Cardiac fibroblast (primary cell): ENCODE data around the gene GIGYF2.
A peak's percentile ranks its signal among the peaks of the same experiment; 100 is the strongest.

ENCODE experiments used
- DNase-seq, 2 donors: peaks; one replicate each; pipeline versions ENCODE4 v3.0.0 to v3.0.0-alpha.2; 2010; ENCODE audit warnings: low read depth in 2 of 2
- H3K4me3 ChIP-seq, 2 donors: replicated peaks in 1 of 2; 1 replicate in 1 of 2; 2 replicates in 1 of 2; pipeline ENCODE4 v1.5.1; 2011; ENCODE audit warnings: low read depth in 2 of 2, low read length in 2 of 2, mild to moderate bottlenecking in 2 of 2, moderate library complexity in 1 of 2
- TF ChIP-seq, protein P1 (sequence below): IDR thresholded peaks from one replicate; pipeline ENCODE4 v1.5.1; 2011; ENCODE audit warnings: low read depth, mild to moderate bottlenecking, low read length, inconsistent platforms

GIGYF2 gene

DNA sequence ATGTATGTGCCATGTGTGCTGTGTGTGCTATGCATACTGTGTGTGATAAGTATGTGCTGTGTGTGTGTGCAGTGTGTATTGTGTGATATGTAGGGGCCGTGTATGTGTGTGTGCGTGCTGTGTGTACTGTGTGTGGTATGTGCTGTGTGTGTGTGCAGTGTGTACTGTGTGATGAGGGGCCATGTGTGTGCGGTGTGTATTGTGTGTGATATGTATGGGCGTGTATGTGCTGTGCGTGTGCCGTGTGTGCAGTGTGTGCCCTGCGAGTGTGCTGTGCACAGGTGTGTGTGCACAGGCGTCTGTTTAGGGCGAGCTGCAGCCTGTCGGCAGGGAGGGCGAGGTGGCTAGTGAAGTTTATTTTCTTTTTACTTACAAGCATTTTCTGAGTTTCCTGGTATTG lies 189.0 kb downstream of the GIGYF2 start:
- no peak for DNase-seq
- TF ChIP-seq, protein P1, sequence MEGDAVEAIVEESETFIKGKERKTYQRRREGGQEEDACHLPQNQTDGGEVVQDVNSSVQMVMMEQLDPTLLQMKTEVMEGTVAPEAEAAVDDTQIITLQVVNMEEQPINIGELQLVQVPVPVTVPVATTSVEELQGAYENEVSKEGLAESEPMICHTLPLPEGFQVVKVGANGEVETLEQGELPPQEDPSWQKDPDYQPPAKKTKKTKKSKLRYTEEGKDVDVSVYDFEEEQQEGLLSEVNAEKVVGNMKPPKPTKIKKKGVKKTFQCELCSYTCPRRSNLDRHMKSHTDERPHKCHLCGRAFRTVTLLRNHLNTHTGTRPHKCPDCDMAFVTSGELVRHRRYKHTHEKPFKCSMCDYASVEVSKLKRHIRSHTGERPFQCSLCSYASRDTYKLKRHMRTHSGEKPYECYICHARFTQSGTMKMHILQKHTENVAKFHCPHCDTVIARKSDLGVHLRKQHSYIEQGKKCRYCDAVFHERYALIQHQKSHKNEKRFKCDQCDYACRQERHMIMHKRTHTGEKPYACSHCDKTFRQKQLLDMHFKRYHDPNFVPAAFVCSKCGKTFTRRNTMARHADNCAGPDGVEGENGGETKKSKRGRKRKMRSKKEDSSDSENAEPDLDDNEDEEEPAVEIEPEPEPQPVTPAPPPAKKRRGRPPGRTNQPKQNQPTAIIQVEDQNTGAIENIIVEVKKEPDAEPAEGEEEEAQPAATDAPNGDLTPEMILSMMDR: no peak
- H3K4me3 ChIP-seq: no peak overlapping the region

DNA sequence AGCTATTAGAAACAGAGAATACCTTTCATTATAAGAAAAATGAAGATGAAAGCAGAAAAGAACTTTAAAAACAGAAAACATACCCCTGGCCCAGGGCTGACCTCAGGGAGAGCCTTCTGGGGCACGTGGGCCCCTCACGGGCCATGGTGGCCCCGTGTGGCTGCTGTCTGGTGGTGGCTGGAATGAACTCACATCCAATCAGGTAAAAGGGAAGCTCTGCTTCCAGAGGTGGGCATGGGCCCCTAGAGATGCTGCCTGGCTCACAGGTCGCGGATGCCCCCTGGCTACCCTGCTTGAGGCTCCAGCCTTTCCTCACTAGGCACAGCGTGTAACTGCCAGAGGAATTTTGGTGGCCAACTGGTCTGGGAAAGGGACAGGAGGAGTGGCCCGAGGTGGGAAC lies 189.5 kb downstream of the GIGYF2 start:
- TF ChIP-seq, protein P1: no peak
- no peak overlapping the region for H3K4me3 ChIP-seq
- DNase-seq: no peak

DNA sequence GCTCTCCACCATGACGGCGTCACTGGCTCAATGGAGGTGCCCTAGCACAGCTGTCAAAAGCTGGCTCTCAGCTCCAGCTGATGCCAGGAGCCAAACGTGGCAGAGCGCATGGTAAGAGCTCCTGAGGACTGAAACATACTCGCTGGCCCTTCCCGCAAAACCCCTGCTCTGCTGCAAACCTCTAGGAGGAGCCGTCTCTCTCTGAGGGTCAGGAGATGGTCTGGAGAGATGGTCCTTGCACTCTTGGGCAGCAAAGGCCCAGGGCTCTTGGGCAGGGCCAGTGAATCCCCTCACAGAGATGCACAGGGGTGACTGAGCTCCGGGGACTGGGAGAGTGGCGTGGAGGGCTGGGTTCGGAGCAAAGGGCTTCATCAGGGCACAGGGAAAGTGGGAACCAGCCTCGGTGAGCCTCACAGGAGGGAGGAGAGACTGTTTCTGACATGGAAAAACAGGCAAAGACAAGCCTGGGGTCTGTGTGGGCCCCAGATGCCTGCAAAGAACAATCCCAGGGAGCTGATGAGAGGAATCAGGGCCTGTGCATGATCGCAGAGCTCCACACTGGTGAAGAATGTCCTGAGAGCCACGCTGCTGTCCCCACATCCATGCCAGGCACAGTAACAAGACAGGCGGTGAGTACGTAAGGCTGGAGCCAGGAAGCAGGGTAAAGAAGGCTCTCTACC lies 190.2 kb downstream of the GIGYF2 start:
- DNase-seq: no peak
- H3K4me3 ChIP-seq: no peak overlapping the region
- TF ChIP-seq, protein P1: peak; percentile 23

DNA sequence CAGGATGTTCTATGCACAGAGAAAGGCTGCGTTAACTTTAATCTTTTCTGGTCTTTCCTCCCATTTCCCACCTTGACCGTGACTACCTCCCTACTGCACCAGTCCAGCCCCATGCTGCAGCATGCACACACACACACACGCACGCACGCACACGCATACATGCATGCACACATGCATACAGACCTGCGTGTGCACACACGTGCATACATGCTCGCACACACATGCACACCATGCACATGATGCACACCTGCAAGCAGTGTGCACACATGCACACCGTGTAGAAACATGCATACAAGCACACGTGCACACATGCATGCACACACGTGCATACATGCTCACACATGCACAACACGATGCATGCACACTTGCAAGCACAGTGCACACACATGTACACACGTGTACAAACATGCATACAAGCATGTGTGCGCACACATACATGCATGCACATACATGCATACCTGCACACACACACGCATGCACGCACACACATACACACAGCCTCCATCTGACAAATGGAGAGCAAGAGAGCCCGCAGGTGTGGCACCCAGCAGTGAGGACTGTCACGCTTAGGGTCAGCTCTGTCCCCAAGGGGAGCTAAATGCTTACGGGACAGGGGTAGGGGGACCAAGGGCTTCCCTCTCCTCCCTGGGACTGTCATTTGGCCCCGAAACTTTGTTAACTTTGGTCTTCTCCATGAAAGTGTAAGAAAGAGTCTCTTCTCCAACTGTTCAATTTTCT lies 191.1 kb downstream of the GIGYF2 start:
- no peak overlapping the region for H3K4me3 ChIP-seq
- TF ChIP-seq, protein P1: no peak
- DNase-seq: no peak

DNA sequence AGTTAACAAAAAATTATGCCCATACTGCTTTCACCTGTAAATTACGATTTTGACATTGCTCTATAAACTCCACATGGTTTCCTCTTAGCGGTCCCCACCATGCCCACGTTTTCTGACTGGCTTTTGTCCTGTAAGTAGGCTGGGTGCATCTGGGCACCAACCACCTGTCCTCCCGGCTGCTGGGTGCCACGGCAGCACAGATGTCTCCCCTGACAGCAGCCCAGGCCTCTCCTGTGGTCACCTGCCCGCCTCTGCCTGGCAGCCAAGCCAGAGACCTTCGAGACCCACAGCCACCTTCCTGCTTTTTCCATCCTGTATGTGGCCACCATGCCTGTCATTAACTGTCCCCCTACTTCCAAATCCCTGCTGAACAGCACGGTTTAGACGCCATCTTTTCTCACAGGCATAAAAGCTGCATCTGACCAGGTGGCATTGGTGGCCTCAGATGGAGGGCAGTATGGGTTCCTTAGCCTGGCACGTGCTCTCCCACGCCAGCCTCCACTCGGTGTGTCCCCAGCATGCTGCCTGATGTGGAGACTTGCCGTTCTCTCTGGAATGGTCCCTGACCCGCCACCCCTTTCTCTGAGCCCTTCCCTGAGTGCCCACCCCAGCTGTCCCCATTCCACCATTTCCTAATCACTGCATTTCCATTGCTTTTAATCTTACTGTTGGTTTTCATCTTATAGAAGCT lies 191.9 kb downstream of the GIGYF2 start:
- DNase-seq: no peak
- TF ChIP-seq, protein P1: no peak
- H3K4me3 ChIP-seq: no peak overlapping the region

DNA sequence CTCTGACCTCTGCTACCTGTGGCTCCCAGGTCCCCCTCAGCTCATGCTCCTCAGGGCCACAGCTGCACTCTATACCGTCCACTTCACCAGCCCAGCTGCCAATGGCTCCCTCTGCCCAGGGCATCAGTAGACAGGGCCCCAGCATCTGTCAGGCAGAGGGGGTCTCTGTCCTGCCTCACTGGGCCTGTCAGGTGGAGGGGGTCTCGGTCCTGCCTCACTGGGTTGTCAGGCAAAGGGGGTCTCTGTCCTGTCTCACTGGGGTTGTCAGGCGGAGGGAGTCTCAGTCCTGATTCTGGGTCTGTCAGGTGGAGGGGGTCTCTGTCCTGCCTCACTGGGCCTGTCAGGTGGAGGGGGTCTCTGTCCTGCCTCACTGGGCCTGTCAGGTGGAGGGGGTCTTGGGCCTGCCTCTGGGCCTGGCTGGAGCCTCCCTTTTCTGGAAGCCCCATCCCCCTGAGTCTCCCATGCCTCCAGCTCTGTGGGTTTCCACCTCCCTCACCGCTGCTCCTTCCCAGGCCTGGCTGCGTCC lies 192.8 kb downstream of the GIGYF2 start:
- no peak for DNase-seq
- no peak overlapping the region for H3K4me3 ChIP-seq
- TF ChIP-seq, protein P1: no peak
